SU-DHL-6 (cell line): ENCODE results near the gene GDF2.

ENCODE experiments used
- EZH2phosphoT487 ChIP-seq: fragments of 200-600 bp; sonication (generic), shearing (Covaris generic); conservative IDR thresholded peaks from 2 replicates; pipeline ENCODE4 v1.6.1; 2018; ENCODE audit warnings: mild to moderate bottlenecking, antibody characterized with exemption, low read length, moderate library complexity, mixed read lengths
- TF ChIP-seq, protein P1 (sequence below): fragments of 200-600 bp; sonication (generic); IDR thresholded peaks from one replicate; pipeline ENCODE4 v1.5.1; 2017; ENCODE audit warnings: antibody characterized with exemption, mild to moderate bottlenecking, low read length, moderate library complexity; ENCODE audit not compliant: insufficient read depth, poor library complexity, severe bottlenecking

DNA sequence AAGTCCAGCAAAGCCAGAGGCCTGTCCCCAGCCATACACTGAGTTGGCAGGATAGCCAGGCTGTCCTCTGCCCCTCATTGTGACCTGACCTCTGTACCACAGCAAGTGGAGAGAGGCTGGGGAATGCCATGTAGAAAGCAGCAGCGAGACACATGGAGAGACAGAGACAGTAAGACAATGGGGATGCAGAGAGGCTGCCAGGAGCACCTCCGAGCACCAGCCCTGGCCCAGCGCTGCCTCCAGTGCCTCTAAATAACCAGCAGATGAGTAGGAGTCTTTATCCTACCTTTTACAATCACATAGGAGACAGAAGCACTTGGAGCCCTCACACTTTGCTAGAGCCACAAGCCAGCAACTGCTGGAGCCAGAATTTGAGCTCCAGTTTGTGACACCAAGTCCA, 8.1 kb downstream of the GDF2 start:
- TF ChIP-seq, protein P1, sequence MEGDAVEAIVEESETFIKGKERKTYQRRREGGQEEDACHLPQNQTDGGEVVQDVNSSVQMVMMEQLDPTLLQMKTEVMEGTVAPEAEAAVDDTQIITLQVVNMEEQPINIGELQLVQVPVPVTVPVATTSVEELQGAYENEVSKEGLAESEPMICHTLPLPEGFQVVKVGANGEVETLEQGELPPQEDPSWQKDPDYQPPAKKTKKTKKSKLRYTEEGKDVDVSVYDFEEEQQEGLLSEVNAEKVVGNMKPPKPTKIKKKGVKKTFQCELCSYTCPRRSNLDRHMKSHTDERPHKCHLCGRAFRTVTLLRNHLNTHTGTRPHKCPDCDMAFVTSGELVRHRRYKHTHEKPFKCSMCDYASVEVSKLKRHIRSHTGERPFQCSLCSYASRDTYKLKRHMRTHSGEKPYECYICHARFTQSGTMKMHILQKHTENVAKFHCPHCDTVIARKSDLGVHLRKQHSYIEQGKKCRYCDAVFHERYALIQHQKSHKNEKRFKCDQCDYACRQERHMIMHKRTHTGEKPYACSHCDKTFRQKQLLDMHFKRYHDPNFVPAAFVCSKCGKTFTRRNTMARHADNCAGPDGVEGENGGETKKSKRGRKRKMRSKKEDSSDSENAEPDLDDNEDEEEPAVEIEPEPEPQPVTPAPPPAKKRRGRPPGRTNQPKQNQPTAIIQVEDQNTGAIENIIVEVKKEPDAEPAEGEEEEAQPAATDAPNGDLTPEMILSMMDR: no peak
- TF ChIP-seq EZH2phosphoT487: no peak
